ENCODE results near the gene SMAD1.
A peak's percentile ranks its signal among the peaks of the same experiment; 100 is the strongest.

The SMAD1 gene

DNA sequence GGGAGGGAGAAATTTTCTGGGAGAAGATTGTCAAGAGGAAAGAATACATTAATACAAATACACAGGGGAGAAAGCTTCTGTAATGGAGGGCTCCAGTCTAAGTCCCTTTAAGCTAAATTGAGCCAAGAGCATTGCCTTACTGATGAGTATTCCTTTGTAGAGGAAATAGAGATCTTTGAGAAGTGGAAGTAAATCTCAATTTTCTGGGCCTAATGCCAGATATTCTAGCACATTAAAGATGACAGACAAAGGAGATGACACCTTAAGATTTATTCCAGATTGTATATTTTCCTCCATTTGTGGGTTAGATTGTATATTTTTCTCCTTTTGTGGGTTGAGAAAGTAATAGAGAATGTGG, 28.5 kb upstream of the SMAD1 start:
- Histone ChIP-seq H3K27ac (ENCODE audit: low read depth, low read length) (no peak overlapping the region), H3K4me3 (ENCODE audit: low read depth in 1 of 2, low read length in 2 of 2) (no peak overlapping the region), H3K9me3 (ENCODE audit: low read length) (no peaks in the 10 kb centered on the region), H3K9ac (ENCODE audit: low read length) (no peak overlapping the region), H3K27me3 (ENCODE audit: control insufficient read depth in 1 of 2, insufficient read depth in 2 of 2, low read length in 2 of 2) (no peaks in the 10 kb centered on the region), H3K4me1 (ENCODE audit: insufficient read depth, low read length) (no peaks in the 10 kb centered on the region), H3K36me3 (ENCODE audit: insufficient read depth, low read length) (no peaks in the 10 kb centered on the region)

DNA sequence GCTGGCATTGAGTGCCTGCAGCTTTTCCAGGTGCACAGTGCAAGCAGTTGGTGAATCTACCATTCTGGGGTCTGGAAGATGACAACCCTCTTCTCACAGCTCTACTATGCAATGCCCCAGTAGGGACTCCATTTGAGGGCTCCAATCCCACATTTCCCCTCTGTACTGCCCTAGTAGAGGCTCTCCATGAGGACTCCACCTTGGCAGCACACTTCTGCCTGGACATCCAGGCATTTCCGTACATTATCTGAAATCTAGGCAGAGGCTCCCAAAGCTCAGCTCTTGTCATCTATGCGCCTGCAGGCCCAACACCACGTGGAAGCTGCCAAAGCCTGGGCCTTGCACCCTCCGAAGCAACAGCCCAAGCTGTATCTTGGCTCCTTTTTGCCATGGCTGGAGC, 8.4 kb upstream of the SMAD1 start:
- Histone ChIP-seq H3K9ac (ENCODE audit: low read length) (no peak overlapping the region), H3K4me1 (ENCODE audit: insufficient read depth, low read length) (no peaks in the 10 kb centered on the region), H3K4me3 (ENCODE audit: low read depth in 1 of 2, low read length in 2 of 2) (no peak overlapping the region), H3K9me3 (ENCODE audit: low read length) (no peaks in the 10 kb centered on the region), H3K36me3 (ENCODE audit: insufficient read depth, low read length) (no peaks in the 10 kb centered on the region), H3K27ac (ENCODE audit: low read depth, low read length) (no peak overlapping the region), H3K27me3 (ENCODE audit: control insufficient read depth in 1 of 2, insufficient read depth in 2 of 2, low read length in 2 of 2) (no peaks in the 10 kb centered on the region)

GRCh38 chr4:145480257-145480656, 1.4 kb upstream of the SMAD1 start:
- no peaks in the 10 kb centered on the region for H3K36me3 ChIP-seq (ENCODE audit: insufficient read depth, low read length)
- no peak overlapping the region for H3K9ac ChIP-seq (ENCODE audit: low read length)
- no peaks in the 10 kb centered on the region for H3K27me3 ChIP-seq (ENCODE audit: control insufficient read depth in 1 of 2, insufficient read depth in 2 of 2, low read length in 2 of 2)
- no peak overlapping the region for H3K4me3 ChIP-seq (ENCODE audit: low read depth in 1 of 2, low read length in 2 of 2)
- H3K9me3 ChIP-seq (ENCODE audit: low read length), result no peaks in the 10 kb centered on the region
- H3K27ac ChIP-seq (ENCODE audit: low read depth, low read length), result no peak overlapping the region
- H3K4me1 ChIP-seq (ENCODE audit: insufficient read depth, low read length), result peaks cover 16% of the 10 kb centered on the region

- H3K4me1 ChIP-seq (ENCODE audit: insufficient read depth, low read length), result peaks cover 16% of the 10 kb centered on the region
- no peak overlapping the region for H3K9ac ChIP-seq (ENCODE audit: low read length)
- no peaks in the 10 kb centered on the region for H3K27me3 ChIP-seq (ENCODE audit: control insufficient read depth in 1 of 2, insufficient read depth in 2 of 2, low read length in 2 of 2)
- H3K27ac ChIP-seq (ENCODE audit: low read depth, low read length), result peak overlapping the region; percentile 90
- H3K9me3 ChIP-seq (ENCODE audit: low read length), result no peaks in the 10 kb centered on the region
- H3K4me3 ChIP-seq (ENCODE audit: low read depth in 1 of 2, low read length in 2 of 2), result peak overlapping the region; percentile 87 to 95
- no peaks in the 10 kb centered on the region for H3K36me3 ChIP-seq (ENCODE audit: insufficient read depth, low read length)
Observed at GRCh38 chr4:145481942-145482208, 222 bp downstream of the SMAD1 start.

- Histone ChIP-seq H3K36me3 (ENCODE audit: insufficient read depth, low read length) (no peaks in the 10 kb centered on the region), H3K27me3 (ENCODE audit: control insufficient read depth in 1 of 2, insufficient read depth in 2 of 2, low read length in 2 of 2) (no peaks in the 10 kb centered on the region), H3K27ac (ENCODE audit: low read depth, low read length) (peak overlapping the region; percentile 90), H3K9ac (ENCODE audit: low read length) (peak overlapping the region; percentile 83), H3K9me3 (ENCODE audit: low read length) (no peaks in the 10 kb centered on the region), H3K4me3 (ENCODE audit: low read depth in 1 of 2, low read length in 2 of 2) (peak overlapping the region; percentile 87 to 95), H3K4me1 (ENCODE audit: insufficient read depth, low read length) (peaks cover 18% of the 10 kb centered on the region)
Observed at GRCh38 chr4:145482209-145483037, 770 bp downstream of the SMAD1 start.

- Histone ChIP-seq H3K9ac (ENCODE audit: low read length) (peak overlapping the region; percentile 83), H3K4me3 (ENCODE audit: low read depth in 1 of 2, low read length in 2 of 2) (peak overlapping the region in 1 of 2 donors; percentile 87), H3K9me3 (ENCODE audit: low read length) (no peaks in the 10 kb centered on the region), H3K4me1 (ENCODE audit: insufficient read depth, low read length) (peaks cover 21% of the 10 kb centered on the region), H3K27me3 (ENCODE audit: control insufficient read depth in 1 of 2, insufficient read depth in 2 of 2, low read length in 2 of 2) (no peaks in the 10 kb centered on the region), H3K27ac (ENCODE audit: low read depth, low read length) (peak overlapping the region; percentile 90), H3K36me3 (ENCODE audit: insufficient read depth, low read length) (no peaks in the 10 kb centered on the region)
Observed at GRCh38 chr4:145483514-145483913, 1.9 kb downstream of the SMAD1 start.

DNA sequence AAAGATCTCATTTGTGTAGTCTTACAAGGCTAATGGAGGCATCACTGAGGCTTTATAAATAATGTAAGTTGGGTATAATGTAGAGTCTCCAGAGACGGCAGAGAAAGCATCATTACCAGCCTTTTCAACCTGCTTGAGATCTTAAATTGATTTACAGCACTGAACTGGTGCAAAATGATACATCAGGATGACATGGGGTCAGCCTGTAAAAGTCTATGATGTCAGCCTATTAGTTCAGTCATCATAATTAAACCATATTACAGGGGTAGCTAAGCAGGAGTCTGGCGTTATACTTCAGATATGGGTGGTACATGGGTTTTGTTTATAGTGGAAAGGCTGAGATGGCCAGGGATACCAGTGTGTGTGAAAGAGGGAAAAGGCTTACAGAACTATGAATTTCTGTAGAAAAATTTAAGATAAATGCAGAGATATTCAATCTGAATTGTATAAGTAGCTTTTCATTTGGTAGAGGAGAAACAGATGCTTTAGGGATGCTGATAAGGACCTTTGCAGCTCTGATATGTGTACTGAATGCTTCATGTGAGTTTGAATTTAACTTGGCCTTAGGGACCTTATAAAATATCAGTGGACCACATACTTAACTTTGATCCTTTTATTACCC, 2.7 kb downstream of the SMAD1 start:
- Histone ChIP-seq H3K27me3 (ENCODE audit: control insufficient read depth in 1 of 2, insufficient read depth in 2 of 2, low read length in 2 of 2) (no peaks in the 10 kb centered on the region), H3K9me3 (ENCODE audit: low read length) (no peaks in the 10 kb centered on the region), H3K9ac (ENCODE audit: low read length) (no peak overlapping the region), H3K36me3 (ENCODE audit: insufficient read depth, low read length) (no peaks in the 10 kb centered on the region), H3K27ac (ENCODE audit: low read depth, low read length) (no peak overlapping the region), H3K4me1 (ENCODE audit: insufficient read depth, low read length) (peaks cover 21% of the 10 kb centered on the region), H3K4me3 (ENCODE audit: low read depth in 1 of 2, low read length in 2 of 2) (peak overlapping the region in 1 of 2 donors; percentile 87)

DNA sequence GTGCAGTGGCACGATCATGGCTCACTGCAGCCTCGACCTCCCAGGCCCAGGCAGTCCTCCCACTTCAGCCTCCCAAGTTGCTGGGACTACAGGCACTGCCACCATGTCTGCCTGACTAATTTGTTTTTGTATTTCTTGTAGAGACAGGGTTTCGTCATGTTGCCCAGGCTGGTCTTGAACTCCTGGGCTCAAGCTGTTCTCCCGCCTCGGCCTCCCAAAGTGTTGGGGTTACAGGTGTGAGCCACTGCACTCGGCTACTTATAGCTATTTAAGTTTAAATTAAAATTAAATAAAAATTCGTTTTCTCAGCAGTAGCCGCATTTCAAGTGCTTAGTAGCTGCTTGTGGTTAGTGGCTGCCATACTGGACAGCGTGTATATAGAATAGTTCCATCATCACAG, 3.5 kb downstream of the SMAD1 start:
- Histone ChIP-seq H3K4me1 (ENCODE audit: insufficient read depth, low read length) (peaks cover 21% of the 10 kb centered on the region), H3K9me3 (ENCODE audit: low read length) (no peaks in the 10 kb centered on the region), H3K27me3 (ENCODE audit: control insufficient read depth in 1 of 2, insufficient read depth in 2 of 2, low read length in 2 of 2) (no peaks in the 10 kb centered on the region), H3K9ac (ENCODE audit: low read length) (no peak overlapping the region), H3K27ac (ENCODE audit: low read depth, low read length) (no peak overlapping the region), H3K36me3 (ENCODE audit: insufficient read depth, low read length) (no peaks in the 10 kb centered on the region), H3K4me3 (ENCODE audit: low read depth in 1 of 2, low read length in 2 of 2) (no peak overlapping the region)

- H3K36me3 ChIP-seq (ENCODE audit: insufficient read depth, low read length), result no peaks in the 10 kb centered on the region
- H3K4me1 ChIP-seq (ENCODE audit: insufficient read depth, low read length), result peaks cover 30% of the 10 kb centered on the region
- no peaks in the 10 kb centered on the region for H3K27me3 ChIP-seq (ENCODE audit: control insufficient read depth in 1 of 2, insufficient read depth in 2 of 2, low read length in 2 of 2)
- no peak overlapping the region for H3K4me3 ChIP-seq (ENCODE audit: low read depth in 1 of 2, low read length in 2 of 2)
- H3K27ac ChIP-seq (ENCODE audit: low read depth, low read length), result no peak overlapping the region
- no peaks in the 10 kb centered on the region for H3K9me3 ChIP-seq (ENCODE audit: low read length)
- H3K9ac ChIP-seq (ENCODE audit: low read length), result no peak overlapping the region
Observed at GRCh38 chr4:145486603-145487002, 5.0 kb downstream of the SMAD1 start.

DNA sequence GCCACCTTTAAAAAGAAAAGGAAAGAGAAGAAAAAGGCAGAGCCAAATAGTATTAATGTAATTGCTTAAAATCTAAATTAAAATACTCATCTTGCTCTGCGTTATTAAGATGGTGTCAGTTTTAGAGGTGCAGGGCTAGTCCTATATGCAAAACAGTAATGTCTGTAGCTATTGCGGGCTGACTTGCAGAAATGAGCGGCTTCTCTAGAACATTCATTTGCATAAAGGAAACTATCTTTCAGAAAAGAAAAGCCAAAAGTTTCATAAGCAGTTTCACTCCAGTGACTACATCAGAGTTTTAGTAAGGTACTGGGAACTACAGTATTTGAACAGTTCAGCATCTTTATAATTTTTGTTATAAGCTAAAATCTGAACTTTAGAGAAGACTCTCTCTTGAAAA, 6.0 kb downstream of the SMAD1 start:
- H3K4me1 ChIP-seq (ENCODE audit: insufficient read depth, low read length), result peaks cover 36% of the 10 kb centered on the region
- no peak overlapping the region for H3K9ac ChIP-seq (ENCODE audit: low read length)
- H3K9me3 ChIP-seq (ENCODE audit: low read length), result no peaks in the 10 kb centered on the region
- H3K27me3 ChIP-seq (ENCODE audit: control insufficient read depth in 1 of 2, insufficient read depth in 2 of 2, low read length in 2 of 2), result no peaks in the 10 kb centered on the region
- no peaks in the 10 kb centered on the region for H3K36me3 ChIP-seq (ENCODE audit: insufficient read depth, low read length)
- H3K27ac ChIP-seq (ENCODE audit: low read depth, low read length), result no peak overlapping the region
- H3K4me3 ChIP-seq (ENCODE audit: low read depth in 1 of 2, low read length in 2 of 2), result no peak overlapping the region

DNA sequence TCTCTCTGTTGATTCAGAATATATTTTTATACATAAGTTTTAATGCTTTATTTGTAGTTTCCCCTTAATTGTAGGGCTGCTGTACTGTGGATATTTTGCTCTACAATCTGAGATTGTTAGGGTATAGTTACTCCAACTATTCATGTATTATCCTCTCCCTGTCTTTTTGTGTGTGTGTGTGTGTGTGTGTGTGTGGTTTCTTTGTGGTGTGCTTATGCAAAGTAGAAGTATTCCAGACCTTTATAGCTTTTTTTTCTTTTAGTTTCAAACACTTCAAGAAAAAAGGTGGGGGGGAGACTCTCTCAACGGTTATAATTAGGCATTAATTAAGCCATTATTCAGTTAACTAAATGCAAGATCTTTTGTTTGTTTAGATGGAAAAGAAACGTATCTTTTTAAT, 6.7 kb downstream of the SMAD1 start:
- H3K9me3 ChIP-seq (ENCODE audit: low read length), result no peaks in the 10 kb centered on the region
- peaks cover 42% of the 10 kb centered on the region for H3K4me1 ChIP-seq (ENCODE audit: insufficient read depth, low read length)

DNA sequence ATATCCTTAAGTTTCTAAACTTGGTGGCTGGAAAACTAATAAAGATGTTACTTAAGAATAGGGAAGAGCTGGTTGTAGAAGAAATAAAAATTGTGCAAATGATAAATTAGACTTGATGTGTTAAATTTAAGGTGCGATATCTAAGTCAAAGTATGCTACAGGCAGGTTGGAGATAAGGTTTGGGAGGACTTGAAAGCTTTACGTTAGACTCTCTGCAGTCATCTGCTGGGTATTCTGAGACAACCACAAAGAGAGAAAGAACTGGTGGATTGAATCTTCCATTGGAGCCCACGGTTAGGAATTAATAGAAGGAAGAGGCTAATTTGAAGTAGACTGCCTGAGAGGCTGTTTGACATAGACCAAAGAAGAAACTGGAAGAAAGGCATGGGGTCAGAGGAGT, 7.9 kb downstream of the SMAD1 start:
- no peaks in the 10 kb centered on the region for H3K27me3 ChIP-seq (ENCODE audit: control insufficient read depth in 1 of 2, insufficient read depth in 2 of 2, low read length in 2 of 2)
- H3K9ac ChIP-seq (ENCODE audit: low read length), result no peak overlapping the region
- H3K4me1 ChIP-seq (ENCODE audit: insufficient read depth, low read length), result peaks cover 37% of the 10 kb centered on the region
- H3K9me3 ChIP-seq (ENCODE audit: low read length), result no peaks in the 10 kb centered on the region
- H3K4me3 ChIP-seq (ENCODE audit: low read depth in 1 of 2, low read length in 2 of 2), result no peak overlapping the region
- H3K27ac ChIP-seq (ENCODE audit: low read depth, low read length), result no peak overlapping the region
- H3K36me3 ChIP-seq (ENCODE audit: insufficient read depth, low read length), result no peaks in the 10 kb centered on the region

More for the DNA sequence above, 6.7 kb downstream of the SMAD1 start:
- Histone ChIP-seq H3K36me3 (ENCODE audit: insufficient read depth, low read length) (no peaks in the 10 kb centered on the region), H3K9ac (ENCODE audit: low read length) (no peak overlapping the region), H3K4me3 (ENCODE audit: low read depth in 1 of 2, low read length in 2 of 2) (no peak overlapping the region), H3K27me3 (ENCODE audit: control insufficient read depth in 1 of 2, insufficient read depth in 2 of 2, low read length in 2 of 2) (no peaks in the 10 kb centered on the region), H3K27ac (ENCODE audit: low read depth, low read length) (no peak overlapping the region)

Data from muscle layer of colon (tissue), 2 donors.